ENCODE measurements around the gene SMIM36.

GRCh38 chr17:55402374-55402773, 108.9 kb downstream of the SMIM36 start:
- TF ChIP-seq CTCF (conservative IDR thresholded peaks at IDR 0.05; ENCODE audit: low read length) (no peak), EZH2phosphoT487 (IDR thresholded peaks at IDR 0.05; ENCODE audit: borderline replicate concordance, low read depth, low read length) (no peak)
